ENCODE results near the gene MOGAT2.
A peak's percentile ranks its signal among the peaks of the same experiment; 100 is the strongest.

MOGAT2 gene

DNA sequence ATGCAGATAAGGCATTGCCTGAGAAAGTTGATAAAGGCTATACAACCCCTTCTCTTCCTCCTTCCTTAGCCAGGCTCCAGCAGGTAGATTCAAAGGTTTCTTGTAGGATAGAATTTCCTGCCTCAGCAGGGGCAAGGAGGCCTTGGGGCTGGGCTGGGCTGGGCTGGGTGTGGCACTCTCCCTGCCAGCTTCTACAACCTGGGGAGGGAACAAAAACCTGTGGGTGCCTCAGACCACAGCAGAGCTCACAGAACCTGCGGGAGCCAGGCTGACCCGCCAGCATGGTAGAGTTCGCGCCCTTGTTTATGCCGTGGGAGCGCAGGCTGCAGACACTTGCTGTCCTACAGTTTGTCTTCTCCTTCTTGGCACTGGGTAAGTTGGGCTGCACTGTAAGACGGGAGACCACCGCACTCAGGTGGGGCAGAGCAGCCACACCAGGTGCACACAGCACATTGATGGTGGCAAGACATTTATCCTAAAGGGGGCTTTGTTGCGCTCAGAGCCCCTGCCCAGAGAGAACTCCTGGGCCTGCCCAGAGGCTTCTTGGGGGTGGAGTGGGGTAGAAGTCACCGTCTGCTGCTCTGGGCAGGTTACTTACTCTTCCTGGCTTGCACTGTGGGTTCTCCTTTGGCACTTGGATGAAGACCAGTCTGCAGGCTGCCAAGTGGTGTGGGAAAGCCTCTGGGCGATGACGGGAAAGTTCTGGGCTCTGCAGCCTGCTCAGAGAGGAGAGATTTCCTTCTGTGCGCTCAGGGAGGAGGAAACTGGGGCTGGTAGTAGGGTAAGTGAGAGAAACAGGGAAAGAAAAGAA is at the start of gene MOGAT2:
TSS of gene MOGAT2 (plus strand) at position 231 of the 811 bp plus-strand sequence. CDS start at position 282, 51 bp downstream.
- FAIRE-seq (no peak), DNase-seq (ENCODE audit: insufficient read length, low spot score) (no peak)
- TF ChIP-seq, protein P1, sequence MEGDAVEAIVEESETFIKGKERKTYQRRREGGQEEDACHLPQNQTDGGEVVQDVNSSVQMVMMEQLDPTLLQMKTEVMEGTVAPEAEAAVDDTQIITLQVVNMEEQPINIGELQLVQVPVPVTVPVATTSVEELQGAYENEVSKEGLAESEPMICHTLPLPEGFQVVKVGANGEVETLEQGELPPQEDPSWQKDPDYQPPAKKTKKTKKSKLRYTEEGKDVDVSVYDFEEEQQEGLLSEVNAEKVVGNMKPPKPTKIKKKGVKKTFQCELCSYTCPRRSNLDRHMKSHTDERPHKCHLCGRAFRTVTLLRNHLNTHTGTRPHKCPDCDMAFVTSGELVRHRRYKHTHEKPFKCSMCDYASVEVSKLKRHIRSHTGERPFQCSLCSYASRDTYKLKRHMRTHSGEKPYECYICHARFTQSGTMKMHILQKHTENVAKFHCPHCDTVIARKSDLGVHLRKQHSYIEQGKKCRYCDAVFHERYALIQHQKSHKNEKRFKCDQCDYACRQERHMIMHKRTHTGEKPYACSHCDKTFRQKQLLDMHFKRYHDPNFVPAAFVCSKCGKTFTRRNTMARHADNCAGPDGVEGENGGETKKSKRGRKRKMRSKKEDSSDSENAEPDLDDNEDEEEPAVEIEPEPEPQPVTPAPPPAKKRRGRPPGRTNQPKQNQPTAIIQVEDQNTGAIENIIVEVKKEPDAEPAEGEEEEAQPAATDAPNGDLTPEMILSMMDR (IDR thresholded peaks at IDR 0.05; ENCODE audit: insufficient read depth, missing control alignments): no peak

DNA sequence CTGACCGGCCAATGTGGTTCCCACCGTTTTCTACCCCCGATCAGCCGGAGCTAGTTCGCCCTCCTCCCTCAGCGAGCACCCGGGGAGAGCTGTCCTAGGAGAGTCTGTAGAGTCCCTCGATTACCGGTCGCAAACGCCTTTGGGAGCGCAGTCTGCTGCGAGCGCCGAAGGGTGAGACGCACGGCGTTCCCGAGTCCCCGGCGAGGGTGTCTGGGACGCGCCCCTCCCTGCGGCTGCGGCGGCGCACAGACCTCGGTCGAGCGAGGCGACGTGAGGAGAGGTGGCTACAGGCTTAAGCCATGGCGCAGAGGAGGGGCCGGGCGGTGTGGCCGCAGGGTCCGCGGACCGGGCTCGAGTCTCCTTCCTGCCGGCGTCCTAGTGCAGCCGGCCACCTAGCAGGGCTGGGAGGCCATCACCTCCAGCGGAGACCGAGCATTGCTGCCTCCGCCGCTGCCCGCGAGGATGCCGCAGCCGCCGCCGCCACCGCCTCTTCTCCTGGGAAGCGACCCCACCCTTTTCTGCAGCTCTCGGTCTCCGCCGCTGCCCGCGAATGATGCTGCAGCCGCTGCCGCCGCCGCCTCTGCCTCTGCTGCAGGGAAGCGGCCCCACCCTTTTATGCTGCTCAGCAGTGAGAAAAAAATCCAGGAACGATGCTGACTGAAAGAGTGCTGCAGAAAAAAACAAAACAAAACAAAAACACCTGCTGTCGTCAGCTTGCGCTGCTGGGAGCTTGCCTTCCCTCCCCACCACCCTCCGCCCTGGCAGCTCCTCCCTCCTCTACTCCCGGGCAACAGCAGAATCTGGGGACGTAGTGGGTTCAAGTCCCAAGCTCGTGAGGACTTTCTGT is 49.0 kb upstream of the MOGAT2 start, which contains the start of gene MAP6:
TSS of gene MAP6 (minus strand) at position 588 of the 847 bp plus-strand sequence. CDS start 669 bp downstream, outside the sequence.
- no peak for FAIRE-seq
- peak; percentile 45 for DNase-seq (ENCODE audit: insufficient read length, low spot score)
- TF ChIP-seq, protein P1 (IDR thresholded peaks at IDR 0.05; ENCODE audit: insufficient read depth, missing control alignments): no peak

DNA sequence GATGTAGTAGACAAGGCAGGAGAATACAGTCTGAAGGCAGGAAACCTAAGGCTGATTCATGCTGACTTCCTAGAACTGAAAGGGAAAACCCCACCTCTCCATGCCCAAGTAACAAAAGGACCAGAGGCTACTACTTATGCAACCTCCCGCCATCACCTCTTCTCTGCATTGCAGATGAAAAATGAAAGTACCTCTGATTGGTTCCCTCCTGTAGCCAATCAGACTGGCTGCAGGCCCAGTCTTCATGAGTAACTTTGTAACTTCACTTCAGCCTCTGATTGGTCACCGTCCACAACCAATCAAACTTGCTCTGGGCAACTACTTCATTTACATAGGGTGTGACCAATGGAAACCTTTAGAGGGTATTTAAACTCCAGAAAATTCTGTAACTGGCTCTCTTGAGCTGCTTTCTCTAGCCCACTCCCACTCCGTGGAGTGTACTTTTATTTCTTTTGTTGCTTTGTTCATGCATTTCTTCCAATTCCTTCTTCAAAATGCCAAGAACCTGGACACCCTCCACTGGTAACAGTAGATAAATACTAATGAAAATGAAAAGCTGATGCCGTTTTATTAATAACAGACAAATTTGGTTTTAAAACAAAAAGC is 43.6 kb upstream of the MOGAT2 start:
- no peak for FAIRE-seq

DNA sequence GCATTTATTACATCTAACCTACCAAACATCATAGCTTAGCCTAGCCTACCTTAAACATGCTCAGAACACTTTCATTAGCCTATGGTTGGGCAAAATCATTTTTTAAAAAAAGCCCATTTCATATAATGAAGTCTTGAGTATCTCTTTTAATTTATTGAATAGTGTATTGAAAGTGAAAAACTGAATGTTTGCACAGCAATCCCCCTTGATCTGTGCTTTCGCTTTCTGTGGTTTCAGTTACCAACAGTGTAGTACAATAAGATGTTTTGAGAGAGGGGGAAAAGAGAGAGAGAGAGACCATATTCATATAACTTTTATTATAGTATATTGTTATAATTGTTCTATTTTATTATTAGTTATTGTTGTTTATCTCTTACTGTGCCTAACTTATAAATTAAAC is 40.4 kb upstream of the MOGAT2 start:
- DNase-seq (ENCODE audit: insufficient read length, low spot score) (no peak), FAIRE-seq (no peak)
- TF ChIP-seq, protein P1 (IDR thresholded peaks at IDR 0.05; ENCODE audit: insufficient read depth, missing control alignments): no peak

More for the DNA sequence above, 43.6 kb upstream of the MOGAT2 start:
- TF ChIP-seq, protein P1 (IDR thresholded peaks at IDR 0.05; ENCODE audit: insufficient read depth, missing control alignments): no peak
- no peak for DNase-seq (ENCODE audit: insufficient read length, low spot score)

DNA sequence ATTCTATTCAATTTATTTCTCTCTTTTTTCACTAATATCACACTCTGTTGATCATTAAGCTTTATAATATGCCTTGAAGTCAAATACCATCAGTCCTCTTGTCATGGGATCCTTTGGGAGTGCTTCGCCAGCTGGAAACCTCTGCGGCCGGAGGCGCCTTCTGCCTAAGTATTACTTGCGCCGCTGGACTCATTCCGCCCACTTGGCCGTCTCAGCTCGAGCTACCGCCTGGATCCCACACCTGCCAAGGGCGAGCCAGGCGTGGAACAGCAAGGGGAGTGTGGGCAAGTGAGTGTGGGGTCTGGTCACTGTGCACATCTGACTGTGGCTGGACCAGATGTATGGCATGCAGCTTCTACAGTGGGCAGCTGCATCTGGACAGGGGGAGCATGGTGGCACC is 39.7 kb upstream of the MOGAT2 start:
- DNase-seq (ENCODE audit: insufficient read length, low spot score) (no peak), FAIRE-seq (no peak)
- TF ChIP-seq, protein P1 (IDR thresholded peaks at IDR 0.05; ENCODE audit: insufficient read depth, missing control alignments): no peak

DNA sequence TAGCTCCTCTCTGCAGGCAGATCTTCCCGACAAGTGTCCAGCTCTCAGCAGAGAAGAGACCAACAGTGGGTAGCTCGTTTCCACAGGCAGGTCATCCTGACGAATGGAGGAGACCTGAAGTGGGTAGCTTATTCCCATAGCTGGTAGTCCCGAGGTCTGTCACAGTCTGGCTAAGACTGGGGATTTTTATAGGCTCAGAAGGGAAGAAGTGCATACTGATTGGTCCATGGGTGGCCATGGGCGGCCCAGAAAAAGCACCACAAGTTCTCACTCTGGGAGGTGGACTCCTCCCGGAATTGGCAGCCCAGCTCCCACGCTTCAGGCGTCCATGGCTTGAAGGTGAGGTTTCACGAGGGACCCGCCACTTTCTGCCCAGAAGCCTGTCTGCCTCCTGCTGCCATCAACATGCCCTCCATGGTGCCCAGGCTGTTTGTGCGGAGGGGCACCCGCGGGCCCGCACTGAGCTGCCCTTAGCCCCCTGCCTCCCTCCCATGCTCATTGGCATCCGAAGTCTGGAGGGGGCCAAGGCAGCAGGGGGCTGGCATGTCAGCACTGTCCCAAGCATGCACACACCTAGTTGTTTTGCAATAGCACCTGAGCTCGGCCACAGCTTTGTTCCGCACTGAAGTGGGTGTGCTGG is 38.9 kb upstream of the MOGAT2 start:
- no peak for FAIRE-seq
- no peak for DNase-seq (ENCODE audit: insufficient read length, low spot score)
- TF ChIP-seq, protein P1 (IDR thresholded peaks at IDR 0.05; ENCODE audit: insufficient read depth, missing control alignments): no peak

Data from D721Med (cell line).